K562 (cell line): ENCODE results near the gene TARBP2. TPM values are rescaled to one million over a fixed set of nuclear protein-coding genes. Genes with fewer than 3 reads are reported as not detected.
A peak's percentile ranks its signal among the peaks of the same experiment; 100 is the strongest.

Experiments
- BMI1 ChIP-seq: fragments of 150-350 bp; IDR thresholded peaks from 2 replicates; pipeline ENCODE4 v1.6.1; 2014; ENCODE audit warnings: low read length
- CCNT2 ChIP-seq: IDR thresholded peaks from 2 replicates; pipeline ENCODE4 v1.6.1; 2011; ENCODE audit warnings: borderline replicate concordance, low read depth, mild to moderate bottlenecking, moderate library complexity, mixed read lengths, low read length; ENCODE audit not compliant: insufficient read length; ENCODE audit errors: extremely low read depth
- COPS2 ChIP-seq: fragments of 450-650 bp; conservative IDR thresholded peaks from 2 replicates; pipeline ENCODE4 v1.6.1; 2016; ENCODE audit warnings: mild to moderate bottlenecking, moderate library complexity
- HDGF ChIP-seq: fragments of 450-650 bp; IDR thresholded peaks from 2 replicates; pipeline ENCODE4 v1.6.1; 2016
- HNRNPH1 ChIP-seq: fragments of 200-400 bp; formaldehyde crosslinking; optimal IDR thresholded peaks from 2 replicates; pipeline ENCODE3; 2017; ENCODE audit warnings: low read depth, mild to moderate bottlenecking, low read length, moderate library complexity
- HNRNPL ChIP-seq: fragments of 200-400 bp; formaldehyde crosslinking; IDR thresholded peaks from 2 replicates; pipeline ENCODE4 v1.6.1; 2017; ENCODE audit warnings: low read depth, mild to moderate bottlenecking, low read length
- JUNB ChIP-seq: fragments of 450-650 bp; formaldehyde crosslinking; conservative IDR thresholded peaks from 2 replicates; pipeline ENCODE4 v1.4.0; 2020; ENCODE audit warnings: mild to moderate bottlenecking
- MTA1 ChIP-seq: fragments of 450-650 bp; IDR thresholded peaks from 2 replicates; pipeline ENCODE4 v1.6.1; 2017; ENCODE audit warnings: borderline replicate concordance
- RBBP5 ChIP-seq: fragments of 200-600 bp; sonication (generic); IDR thresholded peaks from 2 replicates; pipeline ENCODE4 v1.6.1; 2012; ENCODE audit warnings: borderline replicate concordance, mild to moderate bottlenecking, low read length, control low read depth, inconsistent platforms; ENCODE audit not compliant: insufficient read depth, poor library complexity, severe bottlenecking
- SREBF1 ChIP-seq: fragments of 150-350 bp; IDR thresholded peaks from 2 replicates; pipeline ENCODE4 v1.6.1; 2014; ENCODE audit warnings: antibody characterized with exemption, low read depth, low read length, borderline replicate concordance
- ZNF318 ChIP-seq, 2 experiments: fragments of 450-650 bp; IDR thresholded peaks; 2 replicates each; pipeline ENCODE4 v1.6.1; 2016; ENCODE audit warnings: mild to moderate bottlenecking in 2 of 2, borderline replicate concordance in 1 of 2, low read depth in 1 of 2, moderate library complexity in 1 of 2
- polyA plus RNA-seq, 8 experiments: library from polyadenylated mRNA; depleted of rRNA in 4 of 8; stranded (reverse) in 5 of 8; unstranded in 3 of 8; fragments of >200 nt; fragmentation: Nextera tagmentation in 2 of 8; fragmentation: Illumina TruSeq in 1 of 8; extraction: Ambion mirVana in 2 of 8; extraction: Trizol in 1 of 8; gene quantifications; 2 replicates each; pipeline versions ENCODE4 v1.2.1 to v1.2.3, GENCODE V29; 2011 to 2014; ENCODE audit warnings: inconsistent platforms in 1 of 8, missing spikeins in 1 of 8
- total RNA-seq, 7 experiments: library from RNA; depleted of rRNA in 6 of 7; stranded (reverse); fragments of >200 nt in 6 of 7; fragmentation: Illumina TruSeq in 2 of 7; extraction: Trizol in 2 of 7; gene quantifications; 2 replicates each; pipeline versions ENCODE4 v1.2.1 to v1.2.3, GENCODE V29; 2011 to 2021; ENCODE audit warnings: low replicate concordance in 1 of 7
- TF ChIP-seq, protein P1 (sequence below): fragments of 450-650 bp; IDR thresholded peaks from 2 replicates; pipeline ENCODE4 v1.6.1; 2018; ENCODE audit not compliant: partially characterized antibody
- TF ChIP-seq, protein P2 (sequence below): IDR thresholded peaks from 2 replicates; pipeline ENCODE4 v1.6.1; 2014; ENCODE audit warnings: antibody characterized with exemption

The TARBP2 gene
- total and polyA plus RNA-seq, 9 of the 15 experiments (the other 6 are each of a cell fraction or from before 2014, with no cell fraction given), result 5.6 to 69.0 (median 44.6) TPM

DNA sequence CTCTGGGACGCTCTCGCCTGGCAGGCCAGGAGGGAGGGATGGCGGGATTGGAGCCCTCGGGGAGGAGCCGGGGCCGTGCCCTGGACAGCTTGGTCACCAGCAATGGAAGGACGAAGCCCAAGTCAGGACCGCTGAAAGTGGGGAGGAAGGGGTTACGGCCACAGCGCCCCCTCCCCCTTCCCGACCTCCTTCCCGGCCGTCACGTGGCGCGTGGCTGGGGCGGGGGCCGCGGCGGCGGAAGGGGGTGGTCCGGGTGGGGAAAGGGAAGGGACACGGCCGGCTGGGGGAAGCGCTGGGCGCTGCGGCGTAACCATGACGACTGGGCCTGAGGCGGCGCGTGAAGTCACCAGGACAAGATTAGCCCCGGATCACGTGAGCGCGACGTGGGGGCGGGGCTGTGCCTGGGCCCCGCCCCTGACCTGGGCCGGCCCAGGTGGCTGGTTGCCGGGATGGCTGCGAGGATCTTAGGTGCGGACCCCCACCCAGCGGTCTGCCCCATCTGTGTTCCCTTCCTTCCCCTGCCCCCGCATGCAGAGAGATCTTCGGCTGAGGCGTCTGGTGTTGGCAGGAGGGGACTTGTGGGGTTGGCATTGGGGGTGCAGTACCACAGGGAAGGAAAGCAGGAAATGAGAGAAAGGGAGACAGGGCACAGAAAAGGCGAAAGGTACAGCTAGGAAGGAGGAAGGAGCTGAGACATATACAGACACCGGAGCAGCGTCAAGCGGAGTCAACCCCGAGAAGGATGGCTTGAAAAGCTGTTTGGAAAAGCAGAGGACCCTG, 8.1 kb upstream of the TARBP2 start (continued):
- TF ChIP-seq ZNF318 (IDR thresholded peaks at IDR 0.05; ENCODE audit: borderline replicate concordance in 1 of 2, low read depth in 1 of 2) (no peak), SREBF1 (0 out of 2 replicates have a peak, but pooled peaks have one; percentile 22), JUNB (CRISPR knock-in tag) (no peak), COPS2 (no peak), CCNT2 (peak; percentile 81), RBBP5 (peak; percentile 4), HDGF (peak; percentile 80), BMI1 (peak; percentile 82), HNRNPH1 (no peak), HNRNPL (no peak), MTA1 (0 out of 2 replicates have a peak, but pooled peaks have one; percentile 44)
- TF ChIP-seq, protein P1, sequence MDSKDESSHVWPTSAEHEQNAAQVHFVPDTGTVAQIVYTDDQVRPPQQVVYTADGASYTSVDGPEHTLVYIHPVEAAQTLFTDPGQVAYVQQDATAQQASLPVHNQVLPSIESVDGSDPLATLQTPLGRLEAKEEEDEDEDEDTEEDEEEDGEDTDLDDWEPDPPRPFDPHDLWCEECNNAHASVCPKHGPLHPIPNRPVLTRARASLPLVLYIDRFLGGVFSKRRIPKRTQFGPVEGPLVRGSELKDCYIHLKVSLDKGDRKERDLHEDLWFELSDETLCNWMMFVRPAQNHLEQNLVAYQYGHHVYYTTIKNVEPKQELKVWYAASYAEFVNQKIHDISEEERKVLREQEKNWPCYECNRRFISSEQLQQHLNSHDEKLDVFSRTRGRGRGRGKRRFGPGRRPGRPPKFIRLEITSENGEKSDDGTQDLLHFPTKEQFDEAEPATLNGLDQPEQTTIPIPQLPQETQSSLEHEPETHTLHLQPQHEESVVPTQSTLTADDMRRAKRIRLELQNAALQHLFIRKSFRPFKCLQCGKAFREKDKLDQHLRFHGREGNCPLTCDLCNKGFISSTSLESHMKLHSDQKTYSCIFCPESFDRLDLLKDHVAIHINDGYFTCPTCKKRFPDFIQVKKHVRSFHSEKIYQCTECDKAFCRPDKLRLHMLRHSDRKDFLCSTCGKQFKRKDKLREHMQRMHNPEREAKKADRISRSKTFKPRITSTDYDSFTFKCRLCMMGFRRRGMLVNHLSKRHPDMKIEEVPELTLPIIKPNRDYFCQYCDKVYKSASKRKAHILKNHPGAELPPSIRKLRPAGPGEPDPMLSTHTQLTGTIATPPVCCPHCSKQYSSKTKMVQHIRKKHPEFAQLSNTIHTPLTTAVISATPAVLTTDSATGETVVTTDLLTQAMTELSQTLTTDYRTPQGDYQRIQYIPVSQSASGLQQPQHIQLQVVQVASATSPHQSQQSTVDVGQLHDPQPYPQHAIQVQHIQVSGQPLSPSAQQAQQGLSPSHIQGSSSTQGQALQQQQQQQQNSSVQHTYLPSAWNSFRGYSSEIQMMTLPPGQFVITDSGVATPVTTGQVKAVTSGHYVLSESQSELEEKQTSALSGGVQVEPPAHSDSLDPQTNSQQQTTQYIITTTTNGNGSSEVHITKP, result peak; percentile 4
- TF ChIP-seq, protein P2, sequence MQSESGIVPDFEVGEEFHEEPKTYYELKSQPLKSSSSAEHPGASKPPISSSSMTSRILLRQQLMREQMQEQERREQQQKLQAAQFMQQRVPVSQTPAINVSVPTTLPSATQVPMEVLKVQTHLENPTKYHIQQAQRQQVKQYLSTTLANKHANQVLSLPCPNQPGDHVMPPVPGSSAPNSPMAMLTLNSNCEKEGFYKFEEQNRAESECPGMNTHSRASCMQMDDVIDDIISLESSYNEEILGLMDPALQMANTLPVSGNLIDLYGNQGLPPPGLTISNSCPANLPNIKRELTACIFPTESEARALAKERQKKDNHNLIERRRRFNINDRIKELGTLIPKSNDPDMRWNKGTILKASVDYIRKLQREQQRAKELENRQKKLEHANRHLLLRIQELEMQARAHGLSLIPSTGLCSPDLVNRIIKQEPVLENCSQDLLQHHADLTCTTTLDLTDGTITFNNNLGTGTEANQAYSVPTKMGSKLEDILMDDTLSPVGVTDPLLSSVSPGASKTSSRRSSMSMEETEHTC, result peak; percentile 66; the same call in 1 of the 2 replicates
